GM19452 (cell line): Measurements from ENCODE around the gene KLK14.

Experiments used
- ATAC-seq: cut with Tn5 transposase; IDR thresholded peaks from one replicate; pipeline ENCODE4 v1.9.1; 2021; ENCODE audit not compliant: unreplicated experiment

The KLK14 gene

DNA sequence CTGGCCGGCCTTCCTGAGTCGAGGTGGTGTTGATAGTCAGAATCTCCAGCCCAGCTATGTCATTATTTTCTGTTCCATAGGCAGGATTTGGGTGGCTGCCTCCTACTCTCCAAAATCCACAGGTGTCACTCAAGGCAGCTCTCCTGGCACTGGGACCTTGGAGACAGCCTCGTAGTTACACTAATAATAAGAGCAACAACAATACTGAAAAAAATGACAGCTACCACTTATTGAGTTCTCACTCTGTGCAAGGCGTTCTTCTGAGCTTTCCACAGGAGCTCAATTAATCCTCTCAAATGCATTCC lies 35.7 kb downstream of the KLK14 start:
- no peak for ATAC-seq

GRCh38 chr19:51044327-51044726 lies 38.4 kb downstream of the KLK14 start:
- ATAC-seq, result no peak

GRCh38 chr19:51043497-51043896 lies 39.2 kb downstream of the KLK14 start:
- ATAC-seq, result no peak

DNA sequence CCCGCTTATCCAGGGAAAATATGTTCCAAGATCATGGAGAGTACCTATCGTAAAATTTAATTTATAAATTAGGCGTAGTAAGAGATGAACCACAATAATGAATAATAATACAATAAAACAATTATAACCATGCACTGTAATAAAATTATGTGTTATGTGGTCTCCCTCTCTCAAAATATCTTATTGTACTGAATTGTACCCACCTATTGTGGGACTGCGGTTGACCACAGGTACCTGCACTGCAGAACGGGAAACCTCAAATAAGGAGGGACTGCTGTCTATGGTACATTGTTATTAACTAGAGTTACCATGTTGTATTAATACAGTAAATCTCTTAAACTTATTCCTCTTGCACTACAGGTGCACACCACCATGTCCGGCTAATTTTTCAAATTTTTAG lies 42.5 kb downstream of the KLK14 start:
- no peak for ATAC-seq

DNA sequence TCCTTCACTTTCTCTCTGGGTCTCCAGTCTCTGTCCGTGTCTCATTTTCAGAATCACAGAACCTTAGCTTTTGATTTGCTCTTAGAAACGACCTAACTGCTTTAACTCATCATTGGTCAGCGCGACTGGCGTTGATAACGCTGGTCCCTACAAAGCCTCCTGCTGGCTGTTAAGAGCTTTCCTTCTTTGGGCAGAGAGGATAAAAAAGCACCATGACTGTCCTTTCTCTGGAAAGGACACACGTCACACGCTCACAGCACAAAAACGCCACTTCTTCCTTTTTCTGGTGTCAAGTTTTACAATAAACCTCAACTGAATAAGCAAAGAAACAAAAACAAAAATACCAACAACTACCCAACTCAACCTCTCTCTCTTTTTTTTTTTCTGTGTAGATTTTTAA lies 46.2 kb downstream of the KLK14 start:
- no peak for ATAC-seq

- ATAC-seq, result no peak
Measured at GRCh38 chr19:51034704-51035103, 48.0 kb downstream of the KLK14 start, which contains the start of gene KLK12. KLK12 (minus strand) TSS chr19:51035002; CDS start chr19:51034621, 381 bp downstream.

DNA sequence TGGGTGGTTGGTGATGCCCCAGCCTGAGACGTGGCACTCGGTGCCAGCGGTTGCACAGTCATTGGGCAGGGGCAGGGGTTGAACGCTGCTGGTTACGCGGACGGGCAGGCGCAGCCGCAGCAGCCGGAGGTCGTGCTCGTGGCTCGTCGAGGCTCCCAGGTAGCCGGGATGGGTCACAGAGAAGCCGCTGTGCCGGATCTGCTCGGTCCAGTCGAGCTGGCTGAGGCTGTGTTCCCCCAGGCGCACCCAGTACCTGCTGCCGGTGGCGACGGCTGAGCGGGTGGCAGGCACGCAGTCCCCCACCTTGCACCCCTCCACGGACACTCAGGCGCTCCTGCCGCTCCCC lies 50.8 kb downstream of the KLK14 start:
- no peak for ATAC-seq

GRCh38 chr19:51031220-51031879 lies 51.3 kb downstream of the KLK14 start:
- no peak for ATAC-seq

DNA sequence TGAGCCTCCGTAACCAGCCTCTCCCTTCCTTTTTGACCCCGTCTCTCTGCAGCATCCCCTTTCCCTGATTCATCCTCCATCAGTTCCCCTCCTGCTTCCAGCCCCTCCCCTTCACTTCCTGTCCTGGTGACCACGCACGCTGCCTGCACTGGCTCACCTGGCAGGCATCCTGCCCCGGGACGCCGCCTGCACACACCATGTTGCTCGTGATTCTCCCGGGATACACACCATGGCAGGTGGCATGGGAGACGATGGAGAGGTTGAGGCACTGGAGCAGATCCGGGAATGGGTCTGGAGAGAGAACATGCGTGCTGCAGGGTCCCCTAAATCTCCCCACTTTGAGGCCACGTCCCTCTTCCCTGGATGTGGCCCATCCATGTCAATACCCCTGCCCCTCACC lies 52.1 kb downstream of the KLK14 start:
- ATAC-seq, result no peak

- ATAC-seq, result no peak
Measured at GRCh38 chr19:51029718-51030117, 53.0 kb downstream of the KLK14 start.
